Lower leg skin (tissue), 4 donors: ENCODE results near the gene MAPK10. TPM values are rescaled to one million over a fixed set of nuclear protein-coding genes. Genes with fewer than 3 reads are reported as not detected.
"Not testable (repeated sequence)": the region's sequence is repeated elsewhere in the genome, so short reads cannot be mapped to it uniquely, and the experiment has no call there.

Experiments used
- DNase-seq, 2 donors: peaks; one replicate each; pipeline ENCODE4 v3.0.0-alpha.2; 2019; ENCODE audit warnings: low spot score in 2 of 2
- H3K4me3 ChIP-seq: fragments of 200-600 bp; sonication (generic); 2 replicates; pipeline ENCODE4 v1.5.1; 2017; ENCODE audit warnings: mild to moderate bottlenecking, low read depth; ENCODE audit not compliant: poor library complexity, severe bottlenecking
- POLR2A ChIP-seq, 2 donors: fragments of 450-650 bp; IDR thresholded peaks; one replicate each; pipeline ENCODE4 v1.6.1; 2016 to 2017; ENCODE audit warnings: antibody characterized with exemption in 2 of 2, mild to moderate bottlenecking in 1 of 2, moderate library complexity in 1 of 2
- WGBS, 2 donors: methylation state at CpG; one replicate each; pipeline ENCODE4 v1.1.5; 2018; 5-methylcytosine and 5-hydroxymethylcytosine counted together
- intact Hi-C: fragments of 100-400 bp; cut with DNase I; formaldehyde crosslinking; loops from one replicate; pipeline ENCODE4 v1.15.0; 2023; ENCODE audit warnings: low total_unique reads
- total RNA-seq, 4 donors: library from RNA; depleted of rRNA; stranded (reverse); fragments of >200 nt; gene quantifications; one replicate each; pipeline ENCODE4 v1.1.0, GENCODE V29; 2016
- TF ChIP-seq, protein P1 (sequence below), 3 donors: fragments of 450-650 bp; IDR thresholded peaks; one replicate each; pipeline ENCODE4 v1.5.1; 2016; ENCODE audit warnings: antibody characterized with exemption in 3 of 3, mild to moderate bottlenecking in 3 of 3, moderate library complexity in 2 of 3

Gene MAPK10
- total RNA-seq, 4 donors from 2014 or later: 1.7 to 3.2 (median 2.8) TPM

DNA sequence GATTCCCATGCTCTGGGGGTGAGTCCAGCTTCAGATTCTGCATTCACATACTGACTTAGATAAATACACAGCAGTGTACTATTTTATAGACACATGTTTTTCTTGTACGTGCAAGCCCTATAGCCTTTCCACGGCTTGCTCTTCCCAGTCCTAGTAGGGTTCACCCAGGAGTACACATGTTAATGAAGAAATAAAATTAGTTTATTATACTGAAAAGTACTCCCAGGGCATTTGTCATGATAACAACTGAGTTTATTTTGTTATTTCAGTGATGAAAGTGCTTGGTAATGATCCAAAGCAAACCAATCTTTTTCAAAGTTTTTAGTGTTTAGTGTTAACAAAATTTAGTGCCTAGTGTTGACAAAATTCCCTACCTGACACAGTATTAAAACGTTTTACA is 21.3 kb downstream of the MAPK10 start:
- H3K4me3 ChIP-seq: no peak overlapping the region
- intact Hi-C loops: no loop called here
- WGBS, 2 donors: 41 to 55% methylated on average over 3 of the region's 3 CpGs
- no peak for TF ChIP-seq POLR2A (IDR thresholded peaks at IDR 0.05)
- TF ChIP-seq, protein P1, sequence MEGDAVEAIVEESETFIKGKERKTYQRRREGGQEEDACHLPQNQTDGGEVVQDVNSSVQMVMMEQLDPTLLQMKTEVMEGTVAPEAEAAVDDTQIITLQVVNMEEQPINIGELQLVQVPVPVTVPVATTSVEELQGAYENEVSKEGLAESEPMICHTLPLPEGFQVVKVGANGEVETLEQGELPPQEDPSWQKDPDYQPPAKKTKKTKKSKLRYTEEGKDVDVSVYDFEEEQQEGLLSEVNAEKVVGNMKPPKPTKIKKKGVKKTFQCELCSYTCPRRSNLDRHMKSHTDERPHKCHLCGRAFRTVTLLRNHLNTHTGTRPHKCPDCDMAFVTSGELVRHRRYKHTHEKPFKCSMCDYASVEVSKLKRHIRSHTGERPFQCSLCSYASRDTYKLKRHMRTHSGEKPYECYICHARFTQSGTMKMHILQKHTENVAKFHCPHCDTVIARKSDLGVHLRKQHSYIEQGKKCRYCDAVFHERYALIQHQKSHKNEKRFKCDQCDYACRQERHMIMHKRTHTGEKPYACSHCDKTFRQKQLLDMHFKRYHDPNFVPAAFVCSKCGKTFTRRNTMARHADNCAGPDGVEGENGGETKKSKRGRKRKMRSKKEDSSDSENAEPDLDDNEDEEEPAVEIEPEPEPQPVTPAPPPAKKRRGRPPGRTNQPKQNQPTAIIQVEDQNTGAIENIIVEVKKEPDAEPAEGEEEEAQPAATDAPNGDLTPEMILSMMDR (IDR thresholded peaks at IDR 0.05): no peak
- no peak for DNase-seq

DNA sequence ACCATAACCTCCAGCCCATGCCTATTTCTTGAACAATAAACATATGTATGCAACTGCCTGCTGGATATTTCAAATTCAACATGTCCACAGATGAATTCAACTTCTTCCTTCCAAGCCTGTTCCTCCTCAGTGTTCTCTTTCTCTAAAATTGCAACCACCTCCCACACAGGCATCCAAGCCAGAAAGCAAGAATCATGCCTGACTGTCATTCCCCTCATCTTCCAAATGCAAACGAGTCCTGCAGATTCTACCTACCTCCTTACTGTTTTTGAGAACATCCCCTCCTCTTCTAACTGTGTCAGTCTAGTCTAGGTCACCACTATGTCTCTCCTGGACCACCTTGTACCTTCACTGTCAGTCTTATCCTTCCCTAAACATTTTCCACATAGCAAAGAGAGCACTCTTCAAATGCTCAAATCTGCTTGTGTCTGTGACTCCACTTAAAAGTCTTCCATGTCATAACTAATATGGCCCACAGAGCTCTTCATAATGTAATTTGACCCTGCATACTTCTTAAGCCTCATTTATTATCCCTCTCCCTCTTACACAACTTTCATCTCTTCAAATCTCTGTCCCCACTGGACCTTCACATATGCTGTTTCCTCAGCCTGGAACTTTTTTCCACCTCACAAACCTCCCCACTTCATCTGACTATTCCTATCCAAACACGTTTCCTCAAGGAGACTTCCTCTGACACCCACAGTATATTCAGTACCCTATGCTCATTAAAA is 25.7 kb downstream of the MAPK10 start:
- intact Hi-C loops: no loop called here
- WGBS, 2 donors: 66 to 67% methylated on average over 2 of the region's 2 CpGs

DNA sequence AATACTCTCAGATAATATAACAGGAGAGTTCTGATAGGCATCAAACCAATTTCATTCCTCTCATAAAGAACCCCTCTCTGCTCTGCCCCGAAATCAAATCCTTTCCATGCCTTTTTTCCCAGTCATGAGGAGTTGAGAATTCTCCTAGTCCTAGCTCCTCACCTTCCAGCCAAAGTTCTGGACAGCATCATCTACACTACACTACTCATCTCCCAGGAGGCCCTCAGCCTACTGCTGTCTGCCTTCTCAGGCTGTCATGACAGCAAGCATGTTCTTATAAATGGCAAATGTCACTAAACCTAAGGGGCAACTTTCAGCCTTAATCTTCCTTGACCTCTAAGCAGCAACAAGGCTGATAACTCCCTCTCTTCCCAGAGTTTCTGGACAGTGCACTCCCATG is 26.6 kb downstream of the MAPK10 start:
- DNase-seq: no peak
- H3K4me3 ChIP-seq: no peak overlapping the region
- intact Hi-C loops: no loop called here
- WGBS, 2 donors: 0 to 51% methylated on average over 1 of the region's 1 CpG
- TF ChIP-seq, protein P1 (IDR thresholded peaks at IDR 0.05): no peak
- no peak for TF ChIP-seq POLR2A (IDR thresholded peaks at IDR 0.05)

More for the DNA sequence above, 25.7 kb downstream of the MAPK10 start:
- DNase-seq: no peak
- H3K4me3 ChIP-seq: no peak overlapping the region
- TF ChIP-seq, protein P1 (IDR thresholded peaks at IDR 0.05): no peak
- TF ChIP-seq POLR2A (IDR thresholded peaks at IDR 0.05): no peak

DNA sequence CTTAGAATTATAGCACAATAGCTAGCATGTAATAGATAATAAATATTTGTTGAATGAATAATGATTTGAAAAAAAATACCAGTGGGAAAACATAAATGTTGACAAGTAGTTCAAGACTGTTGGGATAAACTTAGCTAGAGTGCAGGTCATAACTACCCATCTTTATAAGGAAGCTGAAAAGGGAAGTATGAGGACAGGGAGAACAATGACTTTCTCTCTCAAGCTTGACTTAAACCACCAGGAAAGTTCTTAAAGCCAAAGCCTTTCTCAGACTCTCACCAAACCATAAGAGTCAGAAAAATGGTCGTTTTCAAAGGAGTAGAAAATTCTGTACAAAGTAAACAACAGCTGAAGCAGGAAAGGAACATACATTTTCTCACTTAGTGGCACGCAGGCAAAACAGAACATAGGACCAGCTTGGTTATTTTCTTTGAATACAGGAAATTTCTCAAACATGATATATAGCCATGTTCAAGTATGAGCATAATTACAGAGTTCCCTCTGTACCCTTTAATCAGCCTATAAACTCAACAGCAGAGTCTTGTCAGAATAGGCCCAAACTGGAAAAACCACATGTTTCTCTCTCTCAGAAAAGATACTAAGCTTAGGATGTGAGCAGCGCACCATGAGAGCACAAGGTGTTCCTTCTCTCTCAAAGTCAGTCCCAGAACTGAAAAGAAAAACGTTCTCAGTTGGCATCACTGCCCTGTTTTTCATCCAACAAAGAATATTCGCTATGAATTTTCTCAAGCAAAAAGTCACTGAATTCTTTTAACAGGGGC is 28.7 kb downstream of the MAPK10 start:
- TF ChIP-seq, protein P1 (IDR thresholded peaks at IDR 0.05): no peak
- TF ChIP-seq POLR2A (IDR thresholded peaks at IDR 0.05): no peak
- no peak overlapping the region for H3K4me3 ChIP-seq
- WGBS, 2 donors: 36 to 38% methylated on average over 5 of the region's 5 CpGs
- intact Hi-C loops: no loop called here
- no peak for DNase-seq

DNA sequence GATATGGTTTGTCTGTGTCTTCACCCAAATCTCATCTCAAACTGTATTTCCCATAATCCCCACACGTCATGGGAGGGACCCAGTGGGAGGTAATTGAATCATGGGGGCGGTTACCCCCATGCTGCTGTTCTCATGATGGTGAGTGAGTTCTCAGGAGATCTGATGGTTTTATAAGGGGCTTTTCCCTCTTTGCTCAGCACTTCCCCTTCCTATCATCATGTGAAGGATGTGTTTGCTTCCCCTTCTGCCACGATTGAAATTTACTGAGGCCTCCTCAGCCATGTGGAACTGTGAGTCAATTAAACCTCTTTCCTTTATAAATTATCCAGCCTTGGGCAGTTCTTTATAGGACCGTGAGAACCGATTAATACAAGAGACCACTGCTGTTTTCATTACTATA is 29.4 kb downstream of the MAPK10 start:
- DNase-seq, intact Hi-C loops: not testable (repeated sequence)
- 66 to 73% methylated on average over 5 of the region's 5 CpGs for WGBS, 2 donors

DNA sequence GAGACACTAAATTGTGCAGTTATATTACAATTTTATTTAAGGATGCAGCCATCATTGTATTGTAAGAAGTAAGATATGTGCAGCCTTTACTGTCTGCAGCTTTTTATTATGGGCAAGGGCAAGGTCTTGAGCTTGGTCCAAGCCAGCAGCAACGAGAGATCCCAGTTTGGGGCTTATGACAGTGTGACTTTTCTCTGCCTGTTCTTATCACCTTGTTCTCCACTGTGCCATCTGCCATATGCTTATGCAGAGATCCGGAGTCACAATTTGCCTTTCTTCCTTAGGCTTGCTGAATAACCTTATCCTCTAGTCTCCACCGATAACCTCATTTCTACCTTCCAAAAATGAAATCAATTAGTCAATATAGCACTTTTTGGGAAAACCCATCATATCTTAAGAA is 30.4 kb downstream of the MAPK10 start:
- intact Hi-C loops: no loop called here
- no peak overlapping the region for H3K4me3 ChIP-seq
- 77 to 84% methylated on average over 3 of the region's 3 CpGs for WGBS, 2 donors
- TF ChIP-seq, protein P1 (IDR thresholded peaks at IDR 0.05): no peak
- no peak for TF ChIP-seq POLR2A (IDR thresholded peaks at IDR 0.05)
- no peak for DNase-seq

More for the DNA sequence above, 29.4 kb downstream of the MAPK10 start:
- H3K4me3 ChIP-seq: not testable (repeated sequence)
